ENCODE data around the gene KCTD14. TPM values are rescaled to one million over a fixed set of nuclear protein-coding genes. Genes with fewer than 3 reads are reported as not detected.

The KCTD14 gene
- total and polyA plus RNA-seq, 2 of the 4 experiments (the other 2 are of a cell fraction), result 0.90 to 0.97 TPM

GRCh38 chr11:78062671-78063070 lies 39.6 kb upstream of the KCTD14 start:
- H2BK120ac ChIP-seq (ENCODE audit: low read depth, low read length), result no peak overlapping the region
- H3K27me3 ChIP-seq (ENCODE audit: control insufficient read depth, insufficient read depth, low read length), result no peaks in the 10 kb centered on the region
- H4K8ac ChIP-seq (ENCODE audit: low read depth in 2 of 2, low read length in 2 of 2), result no peak overlapping the region
- H3K4ac ChIP-seq (ENCODE audit: low read depth, low read length), result no peak overlapping the region
- ChIA-PET CTCF (no interaction called here), POLR2A (ENCODE audit: unreplicated experiment) (interaction anchor here (0.6 kb wide), 1 partner anchor 11 kb away, joined by 3 read pairs; no protein-coding TSS in a partner anchor)
- no peak overlapping the region for H3K9ac ChIP-seq (ENCODE audit: low read depth, low read length)
- H4K91ac ChIP-seq (ENCODE audit: insufficient read depth, low read depth, low read length), result no peak overlapping the region
- DNase-seq (no peak), ATAC-seq (ENCODE audit: low read depth) (no peak)
- H3K4me2 ChIP-seq (ENCODE audit: low read depth, low read length), result no peak overlapping the region
- no peak overlapping the region for H3K56ac ChIP-seq (ENCODE audit: extremely low read depth, insufficient read depth, low read length)
- no peak overlapping the region for H3K27ac ChIP-seq (ENCODE audit: insufficient read depth, low read length)
- in situ Hi-C loops (cut with MboI; ENCODE audit: low sequenced_read_pairs), result no loop called here
- no peaks in the 10 kb centered on the region; the same call in none of the 2 replicates for H3K4me1 ChIP-seq (ENCODE audit: control insufficient read depth, insufficient read depth, low read length)
- H3K4me3 ChIP-seq (ENCODE audit: insufficient read depth, low read depth, low read length), result no peak overlapping the region
- H4K20me1 ChIP-seq (ENCODE audit: insufficient read depth, low read length), result no peaks in the 10 kb centered on the region
- no CpG with 5 or more reads among the region's 2 CpGs for WGBS, 2 experiments (ENCODE audit: extremely low coverage in 2 of 2, insufficient read length in 1 of 2)
- no peak overlapping the region for H3K14ac ChIP-seq (replicated peaks; ENCODE audit: low read depth, low read length)
- no peak overlapping the region for H4K5ac ChIP-seq (ENCODE audit: low read depth, low read length)
- TF ChIP-seq MAFK (IDR thresholded peaks at IDR 0.05; ENCODE audit: low read depth, low read length) (no peak), ELK1 (IDR thresholded peaks at IDR 0.05; ENCODE audit: borderline replicate concordance, low read depth, low read length) (no peak), NFE2L2 (IDR thresholded peaks at IDR 0.05; ENCODE audit: low read depth, low read length) (no peak), MXI1 (IDR thresholded peaks at IDR 0.05; ENCODE audit: borderline replicate concordance, low read depth, low read length) (no peak), FOS (IDR thresholded peaks at IDR 0.05; ENCODE audit: low read depth, low read length) (no peak), CEBPB (IDR thresholded peaks at IDR 0.05; ENCODE audit: low read depth, low read length) (no peak), BHLHE40 (IDR thresholded peaks at IDR 0.05; ENCODE audit: low read depth, low read length) (no peak), CHD1 (IDR thresholded peaks at IDR 0.05; ENCODE audit: low read depth, low read length) (no peak), RAD21 (IDR thresholded peaks at IDR 0.05; ENCODE audit: low read length) (no peak), RCOR1 (IDR thresholded peaks at IDR 0.05; ENCODE audit: insufficient replicate concordance, low read length) (no peak), POLR2A (IDR thresholded peaks at IDR 0.05; ENCODE audit: low read depth, low read length) (no peak), RFX5 (IDR thresholded peaks at IDR 0.05; ENCODE audit: low read depth, low read length) (no peak), USF2 (IDR thresholded peaks at IDR 0.05; ENCODE audit: low read depth, low read length) (no peak), SMC3 (IDR thresholded peaks at IDR 0.05; ENCODE audit: low read depth, low read length) (no peak), MAZ (IDR thresholded peaks at IDR 0.05; ENCODE audit: borderline replicate concordance, low read depth, low read length) (no peak)
- TF ChIP-seq, protein P1, sequence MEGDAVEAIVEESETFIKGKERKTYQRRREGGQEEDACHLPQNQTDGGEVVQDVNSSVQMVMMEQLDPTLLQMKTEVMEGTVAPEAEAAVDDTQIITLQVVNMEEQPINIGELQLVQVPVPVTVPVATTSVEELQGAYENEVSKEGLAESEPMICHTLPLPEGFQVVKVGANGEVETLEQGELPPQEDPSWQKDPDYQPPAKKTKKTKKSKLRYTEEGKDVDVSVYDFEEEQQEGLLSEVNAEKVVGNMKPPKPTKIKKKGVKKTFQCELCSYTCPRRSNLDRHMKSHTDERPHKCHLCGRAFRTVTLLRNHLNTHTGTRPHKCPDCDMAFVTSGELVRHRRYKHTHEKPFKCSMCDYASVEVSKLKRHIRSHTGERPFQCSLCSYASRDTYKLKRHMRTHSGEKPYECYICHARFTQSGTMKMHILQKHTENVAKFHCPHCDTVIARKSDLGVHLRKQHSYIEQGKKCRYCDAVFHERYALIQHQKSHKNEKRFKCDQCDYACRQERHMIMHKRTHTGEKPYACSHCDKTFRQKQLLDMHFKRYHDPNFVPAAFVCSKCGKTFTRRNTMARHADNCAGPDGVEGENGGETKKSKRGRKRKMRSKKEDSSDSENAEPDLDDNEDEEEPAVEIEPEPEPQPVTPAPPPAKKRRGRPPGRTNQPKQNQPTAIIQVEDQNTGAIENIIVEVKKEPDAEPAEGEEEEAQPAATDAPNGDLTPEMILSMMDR (conservative IDR thresholded peaks at IDR 0.05; ENCODE audit: low read depth, low read length), result no peak
- H2AFZ ChIP-seq (replicated peaks; ENCODE audit: low read length, poor library complexity), result no peak overlapping the region
- peaks cover 3% of the 10 kb centered on the region; the same call in 1 of the 2 replicates for H3K9me1 ChIP-seq (ENCODE audit: insufficient read depth, low read length)
- H2BK15ac ChIP-seq (ENCODE audit: low read depth, low read length), result no peak overlapping the region
- H2AK5ac ChIP-seq (ENCODE audit: low read depth, low read length), result no peak overlapping the region
- dilution Hi-C loops (cut with HindIII; ENCODE audit: low sequenced_read_pairs, unreplicated experiment), result no loop called here
- no peaks in the 10 kb centered on the region for H3K9me3 ChIP-seq (ENCODE audit: control insufficient read depth, insufficient read depth, low read length)
- H3K79me1 ChIP-seq (ENCODE audit: low read depth in 1 of 2, low read length in 2 of 2), result peaks cover 0 to 14% of the 10 kb centered on the region in 2 experiments; a peak in 2 of 4 replicates
- no peak overlapping the region for H2AK9ac ChIP-seq (replicated peaks; ENCODE audit: low read depth, low read length, poor library complexity)
- H3K23ac ChIP-seq (ENCODE audit: low read depth, low read length), result no peak overlapping the region
- intact Hi-C loops (cut with micrococcal nuclease), result no loop called here
- no peak overlapping the region for H2BK20ac ChIP-seq (ENCODE audit: low read depth, low read length)
- H2BK5ac ChIP-seq (ENCODE audit: low read depth, low read length, poor library complexity, severe bottlenecking), result no peak overlapping the region
- BruUV-seq (replicated peaks), result no TSS peak
- H3K36me3 ChIP-seq (ENCODE audit: control insufficient read depth, insufficient read depth, low read length), result peaks cover 1% of the 10 kb centered on the region; the same call in 1 of the 2 replicates
- H3K18ac ChIP-seq (ENCODE audit: low read depth, low read length), result no peak overlapping the region
